GM21825 (cell line): Measurements from ENCODE around the gene PTPMT1.

Source experiments
- ATAC-seq: cut with Tn5 transposase; IDR thresholded peaks from one replicate; pipeline ENCODE4 v1.9.1; 2021; ENCODE audit warnings: mild to moderate bottlenecking, moderate library complexity; ENCODE audit not compliant: unreplicated experiment

Gene PTPMT1

GRCh38 chr11:47605921-47606320 is 40.5 kb downstream of the PTPMT1 start:
- ATAC-seq, result no peak

- ATAC-seq, result no peak
Measured at GRCh38 chr11:47606731-47607130, 41.3 kb downstream of the PTPMT1 start.

- no peak for ATAC-seq
Measured at GRCh38 chr11:47607380-47607779, 42.0 kb downstream of the PTPMT1 start.

GRCh38 chr11:47609675-47610074 is 44.3 kb downstream of the PTPMT1 start:
- ATAC-seq, result no peak

GRCh38 chr11:47611348-47611794 is 46.0 kb downstream of the PTPMT1 start:
- peak; percentile 83 for ATAC-seq

GRCh38 chr11:47615249-47615648 is 49.9 kb downstream of the PTPMT1 start:
- no peak for ATAC-seq

GRCh38 chr11:47616726-47617416 is 51.5 kb downstream of the PTPMT1 start:
- peak; percentile 54 for ATAC-seq

GRCh38 chr11:47617417-47617809 is 52.0 kb downstream of the PTPMT1 start:
- no peak for ATAC-seq

GRCh38 chr11:47620836-47621378 is 55.5 kb downstream of the PTPMT1 start:
- ATAC-seq, result no peak
